H4 (cell line): ENCODE data around the gene NFATC2. TPM values are rescaled to one million over a fixed set of nuclear protein-coding genes. Genes with fewer than 3 reads are reported as not detected.

Experiments
- DNase-seq: peaks from one replicate; pipeline ENCODE4 v3.0.0-alpha.2; 2015; ENCODE audit warnings: low spot score
- total RNA-seq: library from RNA; depleted of rRNA; stranded (reverse); fragments of >200 nt; shearing (Covaris generic); gene quantifications from 2 replicates; pipeline ENCODE4 v1.2.3, GENCODE V29; 2014

NFATC2 gene
- total RNA-seq, 1 experiment from 2014 or later, result 0.23 TPM

DNA sequence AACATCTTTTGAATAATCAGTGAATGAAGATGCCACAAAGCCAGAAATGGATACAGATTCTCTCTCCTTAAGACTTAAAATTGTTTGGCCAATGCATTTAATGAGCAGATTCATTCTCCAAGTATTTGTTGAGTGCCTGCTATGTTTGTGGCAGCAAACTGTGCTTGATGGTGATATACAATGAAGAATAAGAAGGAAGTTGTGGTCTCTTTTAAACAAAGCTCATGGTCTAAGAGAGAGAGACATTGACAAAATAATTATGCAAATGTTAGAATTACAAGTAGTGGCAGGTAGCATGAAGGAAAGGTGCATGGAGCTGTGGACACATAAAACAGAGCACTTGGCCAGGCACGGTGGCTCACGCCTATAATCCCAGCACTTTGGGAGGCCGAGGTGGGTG, 28.3 kb downstream of the NFATC2 start:
- no peak for DNase-seq

GRCh38 chr20:51513545-51513944, 29.0 kb downstream of the NFATC2 start:
- no peak for DNase-seq

GRCh38 chr20:51512645-51513044, 29.9 kb downstream of the NFATC2 start:
- DNase-seq, result no peak

DNA sequence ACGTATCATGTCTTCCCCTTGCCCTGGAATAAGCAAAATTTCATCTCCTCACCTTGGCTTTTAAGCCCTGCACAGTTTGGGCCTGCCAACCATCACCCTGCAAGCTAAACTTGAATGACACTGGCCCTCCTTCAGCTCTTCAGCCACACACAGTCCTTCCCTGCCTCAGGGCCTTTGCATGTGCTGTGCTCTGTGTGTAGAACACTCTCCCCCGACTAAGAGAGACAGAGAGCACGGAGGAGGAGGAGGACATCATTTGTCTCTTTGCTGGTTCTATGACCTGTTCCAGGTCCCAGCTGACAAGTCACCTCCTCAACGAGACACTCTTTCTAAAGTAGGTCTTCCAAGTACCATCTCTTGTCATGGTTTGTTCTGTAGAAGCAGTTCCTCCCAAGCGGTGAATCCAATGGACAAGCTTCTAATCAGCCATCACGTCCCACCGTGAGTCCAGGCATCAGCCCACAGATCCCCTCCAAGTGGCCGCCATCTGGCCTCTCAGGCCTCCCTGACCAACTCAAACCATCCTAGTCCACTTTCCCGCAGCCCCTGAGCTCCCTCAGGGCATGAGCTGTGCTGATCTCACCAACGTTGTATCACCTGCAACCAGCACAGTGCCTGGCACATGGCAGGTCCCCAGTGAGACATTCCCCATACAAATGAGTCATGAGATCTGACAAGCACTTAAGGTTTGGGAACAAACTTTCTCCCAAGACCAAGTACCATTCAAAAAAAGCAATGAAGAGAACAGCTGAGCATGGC, 30.5 kb downstream of the NFATC2 start:
- no peak for DNase-seq

GRCh38 chr20:51510936-51511605, 31.4 kb downstream of the NFATC2 start:
- no peak for DNase-seq

GRCh38 chr20:51510169-51510568, 32.4 kb downstream of the NFATC2 start:
- no peak for DNase-seq

GRCh38 chr20:51509208-51509607, 33.3 kb downstream of the NFATC2 start:
- DNase-seq, result no peak

DNA sequence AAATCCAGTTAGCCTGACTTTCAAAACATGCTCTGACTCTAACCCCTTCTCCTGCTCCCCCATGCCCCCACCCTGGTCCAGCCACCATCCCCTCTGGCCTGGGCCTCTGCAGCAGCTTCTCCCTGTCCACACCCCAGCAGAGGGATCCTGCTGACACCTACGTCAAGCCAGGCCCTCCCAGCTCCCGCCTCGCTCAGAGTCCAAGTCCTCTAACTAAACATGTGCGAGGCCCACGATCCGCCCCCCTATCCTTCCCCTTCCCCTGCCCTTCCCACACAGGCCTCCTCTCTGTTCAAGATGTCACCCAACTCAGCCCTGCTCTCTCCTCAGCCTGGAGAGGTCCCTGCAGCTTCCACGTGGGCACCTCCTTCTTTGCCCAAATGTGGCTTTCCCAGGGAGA, 33.7 kb downstream of the NFATC2 start:
- DNase-seq, result no peak

DNA sequence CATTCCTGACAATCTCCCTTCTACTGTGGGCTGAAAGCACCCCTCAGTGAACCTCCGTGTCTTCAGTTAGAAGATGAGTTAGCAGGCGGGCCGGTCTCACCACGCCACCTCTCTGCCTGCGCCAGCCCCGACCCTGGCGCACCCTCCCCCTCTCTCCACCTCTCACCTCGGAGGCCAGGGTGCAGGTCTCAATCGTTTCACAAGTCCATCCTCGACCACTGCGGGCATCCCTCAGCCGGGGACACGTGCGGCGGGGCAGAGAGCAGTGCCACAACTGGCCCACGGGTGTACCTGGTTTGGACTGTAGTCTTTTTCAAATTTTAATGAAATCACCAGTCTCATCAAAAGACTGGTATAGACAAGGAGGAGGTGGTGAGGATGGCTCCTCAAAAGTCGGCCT, 34.4 kb downstream of the NFATC2 start:
- no peak for DNase-seq

DNA sequence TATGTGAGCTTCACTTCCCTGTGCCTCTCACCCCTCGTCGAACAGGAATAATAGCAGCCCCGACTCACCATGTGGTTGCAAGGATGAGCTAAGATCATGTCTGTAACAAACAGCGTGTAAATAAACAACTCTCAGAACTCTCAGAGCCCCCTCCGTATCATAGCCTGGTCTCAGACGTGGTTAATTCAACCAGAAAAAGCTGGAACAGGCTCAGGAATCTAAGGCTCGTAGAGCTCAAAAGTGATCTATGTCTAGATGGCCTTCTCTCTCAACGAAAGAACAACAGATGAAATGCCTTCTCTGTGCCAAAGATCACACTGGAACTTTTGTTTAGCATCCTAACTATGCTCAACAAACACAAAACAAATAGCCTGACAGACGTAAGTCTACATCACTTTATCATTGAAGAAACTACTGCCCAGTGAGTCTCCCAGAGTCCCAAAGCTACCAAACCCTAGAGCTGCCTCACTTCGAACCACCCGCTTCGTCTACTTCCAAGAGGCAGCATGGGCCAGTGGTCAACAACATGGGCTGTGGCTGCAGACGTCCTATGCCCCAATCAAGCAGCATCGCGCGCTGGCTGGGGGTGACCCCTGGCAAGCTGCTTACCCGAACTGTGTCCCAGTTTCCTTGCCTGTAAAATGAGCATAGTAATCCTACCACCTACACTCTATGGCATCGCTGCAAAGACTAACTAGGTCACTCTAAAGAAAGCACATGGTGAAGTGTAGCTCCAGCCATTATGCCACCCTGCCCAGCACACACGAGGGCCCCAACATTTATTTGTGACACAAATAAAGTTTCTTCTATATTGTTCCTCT, 35.1 kb downstream of the NFATC2 start:
- no peak for DNase-seq

DNA sequence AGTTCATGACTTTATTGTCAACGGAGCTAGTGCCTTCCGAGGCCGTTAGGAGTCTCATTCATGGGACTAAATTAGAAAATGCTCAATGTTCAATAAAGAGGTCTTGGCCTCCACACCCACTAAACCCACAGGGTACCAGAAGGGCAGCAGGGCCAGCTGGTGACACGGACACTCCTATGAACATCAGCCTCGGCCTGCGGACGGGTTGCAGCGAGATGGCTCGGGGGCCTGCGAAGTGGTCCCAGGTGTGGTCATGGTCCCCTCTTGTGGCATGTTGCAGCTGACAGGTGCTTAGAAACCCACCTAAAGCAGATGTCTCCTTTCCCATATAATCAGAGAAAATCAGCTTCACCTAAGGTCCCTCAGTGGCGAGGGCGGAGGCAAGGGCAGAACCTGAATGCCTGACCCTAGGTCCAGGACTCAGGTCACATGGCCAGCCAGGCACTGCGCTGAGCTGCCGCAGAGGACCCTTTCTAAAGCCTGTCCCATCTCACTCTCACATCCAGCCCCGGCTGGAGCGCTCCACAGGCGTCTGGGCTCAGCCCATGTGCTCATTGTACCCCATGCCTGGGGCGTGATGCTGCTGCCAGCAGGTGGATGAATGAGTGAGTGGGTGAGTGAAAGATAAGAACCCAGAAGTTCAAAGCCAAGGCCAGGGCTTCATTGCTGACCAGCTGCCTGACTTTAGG, 35.8 kb downstream of the NFATC2 start:
- no peak for DNase-seq

DNA sequence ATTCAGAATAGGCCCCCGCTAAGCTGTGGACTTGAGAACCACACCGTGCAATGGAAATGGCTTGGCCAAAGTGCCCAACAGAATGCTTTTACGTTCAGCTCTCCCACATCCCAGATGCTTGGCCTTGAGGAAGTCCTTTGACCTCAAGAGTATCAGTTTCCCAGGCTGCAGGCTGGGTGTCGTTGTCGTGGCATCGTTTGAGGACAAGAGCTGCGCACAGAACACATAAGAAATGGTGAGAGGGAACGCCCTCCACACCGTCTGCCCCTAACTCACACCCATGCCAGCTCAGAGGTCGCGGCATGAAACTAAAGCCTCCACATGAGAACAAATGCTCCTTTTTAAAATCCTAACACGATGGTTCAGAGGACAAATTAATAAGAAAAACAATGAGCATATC, 37.0 kb downstream of the NFATC2 start:
- no peak for DNase-seq

GRCh38 chr20:51503376-51503775, 39.1 kb downstream of the NFATC2 start:
- DNase-seq, result no peak

- DNase-seq, result no peak
These were observed 41.6 kb downstream of the NFATC2 start for GRCh38 chr20:51500936-51501335.

- no peak for DNase-seq
These were observed 42.2 kb downstream of the NFATC2 start for GRCh38 chr20:51500311-51500710.

DNA sequence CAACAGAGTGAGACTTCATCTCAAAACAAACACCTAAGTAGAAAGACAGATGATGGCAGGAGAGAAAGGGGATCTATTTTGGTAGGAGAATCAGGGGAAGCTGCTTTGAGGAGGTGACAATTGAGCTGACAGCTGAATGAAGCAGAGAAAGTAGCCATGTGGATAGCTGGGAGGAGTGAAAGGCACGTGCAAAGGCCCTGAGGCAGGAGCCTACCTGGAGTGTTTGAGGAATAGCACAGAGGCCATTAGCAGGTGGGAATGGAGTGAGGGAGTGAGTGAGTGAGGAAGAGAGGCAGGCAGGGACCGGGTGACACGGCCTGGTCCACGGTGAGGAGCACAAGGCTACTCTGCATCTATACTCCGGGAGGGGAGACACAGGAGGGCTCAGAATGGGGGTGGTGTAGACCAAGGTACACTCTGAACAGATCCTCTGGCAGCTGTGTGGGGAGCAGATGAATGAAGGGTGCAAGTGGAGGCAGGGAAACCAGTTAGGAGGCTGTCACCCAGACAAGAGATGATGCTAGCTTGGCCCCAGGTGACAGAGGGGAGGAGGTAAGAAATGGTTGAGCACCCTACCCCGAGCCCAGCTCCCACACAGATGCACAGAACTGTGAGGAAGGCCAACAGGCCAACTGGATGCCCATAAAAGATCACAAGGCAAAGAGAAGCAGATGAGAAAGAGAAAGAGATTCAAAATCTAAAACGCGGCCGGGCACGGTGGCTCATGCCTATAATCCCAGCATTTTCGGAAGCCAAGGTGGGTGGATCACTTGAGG, 43.6 kb downstream of the NFATC2 start:
- no peak for DNase-seq

GRCh38 chr20:51497542-51498467, 44.7 kb downstream of the NFATC2 start:
- DNase-seq, result no peak

DNA sequence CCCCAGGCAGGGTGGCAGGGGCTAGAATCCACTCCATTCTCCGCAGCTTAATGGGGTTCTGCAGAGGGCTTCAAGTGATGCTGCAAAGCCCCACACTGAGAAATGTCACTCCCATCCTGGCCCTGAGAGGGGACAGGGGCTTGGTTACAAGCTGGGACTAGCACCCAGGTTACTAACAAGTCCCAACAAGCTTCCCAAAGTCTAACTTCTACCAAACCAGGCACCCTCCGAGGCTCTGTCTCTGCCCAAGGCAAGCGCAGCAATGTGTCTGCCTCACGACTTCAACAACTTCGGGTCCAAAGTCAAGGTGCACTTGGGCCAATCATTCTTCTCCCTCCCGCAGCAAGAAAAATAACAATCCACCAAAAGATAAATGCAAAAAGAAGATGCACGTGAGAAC, 45.6 kb downstream of the NFATC2 start:
- no peak for DNase-seq

GRCh38 chr20:51495921-51496545, 46.5 kb downstream of the NFATC2 start:
- DNase-seq, result no peak

DNA sequence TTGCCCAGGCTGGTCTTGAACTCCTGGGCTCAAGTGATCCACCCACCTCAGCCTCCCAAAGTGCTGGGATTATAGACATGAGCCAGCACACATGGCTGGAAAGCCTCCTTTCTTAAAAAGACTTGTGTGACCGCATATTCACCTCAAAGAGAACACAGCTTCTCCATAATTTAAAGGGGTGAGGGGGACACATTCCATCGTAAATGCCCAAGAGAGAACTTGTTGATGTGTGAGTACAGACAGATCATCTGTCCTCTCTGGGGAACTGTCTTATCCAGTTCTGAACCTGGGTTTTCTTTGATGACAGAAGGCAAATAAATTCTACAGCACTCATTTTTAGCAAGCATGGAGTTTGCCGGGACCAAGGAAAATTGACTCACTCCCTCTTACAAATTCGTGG, 47.2 kb downstream of the NFATC2 start:
- DNase-seq, result no peak
